ENCODE measurements around the gene CYP4F3. TPM values are rescaled to one million over a fixed set of nuclear protein-coding genes. Genes with fewer than 3 reads are reported as not detected.

Gene CYP4F3
- total and polyA plus RNA-seq, 2 of the 13 experiments (the other 11 are each of a cell fraction or from before 2014, with no cell fraction given), result 17.8 to 22.8 TPM

GRCh38 chr19:15621801-15622200 lies 18.9 kb upstream of the CYP4F3 start:
- ATAC-seq (no peak), DNase-seq (ENCODE audit: low spot score) (no peak), FAIRE-seq (no peak)
- Histone ChIP-seq H3K79me2 (ENCODE audit: insufficient read depth, low read length) (no peaks in the 10 kb centered on the region), H3K4me3 (replicated peaks in 1 of 3; ENCODE audit: insufficient read depth in 1 of 3, low read depth in 2 of 3, low read length in 3 of 3) (no peak overlapping the region), H3K36me3 (replicated peaks in 1 of 2; ENCODE audit: control insufficient read depth in 1 of 2, insufficient read depth in 2 of 2, low read length in 2 of 2) (no peaks in the 10 kb centered on the region), H3K4me1 (ENCODE audit: insufficient read depth, low read length) (no peaks in the 10 kb centered on the region), H2AFZ (ENCODE audit: low read length) (no peak overlapping the region), H4K20me1 (ENCODE audit: insufficient read depth, low read length) (no peaks in the 10 kb centered on the region), H3K27me3 (ENCODE audit: control insufficient read depth in 1 of 2, insufficient read depth in 2 of 2, low read length in 2 of 2) (no peaks in the 10 kb centered on the region), H3K9me3 (ENCODE audit: low read length) (no peaks in the 10 kb centered on the region), H3K4me2 (ENCODE audit: low read depth, low read length) (no peak overlapping the region), H3K9ac (ENCODE audit: insufficient read depth, low read depth, low read length) (no peak overlapping the region), H3K27ac (ENCODE audit: extremely low read length, insufficient read depth, low read length) (no peak overlapping the region)
- in situ Hi-C loops (cut with HindIII; ENCODE audit: extremely low pct_ligation_motif_present, low pct_unique_long_range_greater_than_20kb) (no loop called here), intact Hi-C loops (cut with micrococcal nuclease; ENCODE audit: unreplicated experiment) (no loop called here)
- ChIA-PET CTCF (ENCODE audit: low intra/inter-chr PET ratio, low total read pairs) (no interaction called here), POLR2A (no interaction called here)
- TF ChIP-seq NFYC (CRISPR knock-in tag; IDR thresholded peaks at IDR 0.05) (no peak), ZFP90 (CRISPR knock-in tag; IDR thresholded peaks at IDR 0.05; ENCODE audit: borderline replicate concordance) (no peak)
- WGBS (ENCODE audit: low lambda C conversion rate), result 0% methylated on average over 1 of the region's 1 CpG
- no TSS peak for BruUV-seq (replicated peaks)

GRCh38 chr19:15622991-15623390 lies 17.7 kb upstream of the CYP4F3 start:
- Histone ChIP-seq H2AFZ (ENCODE audit: low read length) (no peak overlapping the region), H3K9me3 (ENCODE audit: low read length) (no peaks in the 10 kb centered on the region), H3K36me3 (replicated peaks in 1 of 2; ENCODE audit: control insufficient read depth in 1 of 2, insufficient read depth in 2 of 2, low read length in 2 of 2) (no peaks in the 10 kb centered on the region), H3K9ac (ENCODE audit: insufficient read depth, low read depth, low read length) (no peak overlapping the region), H3K27me3 (ENCODE audit: control insufficient read depth in 1 of 2, insufficient read depth in 2 of 2, low read length in 2 of 2) (no peaks in the 10 kb centered on the region), H3K4me3 (replicated peaks in 1 of 3; ENCODE audit: insufficient read depth in 1 of 3, low read depth in 2 of 3, low read length in 3 of 3) (no peak overlapping the region), H3K27ac (ENCODE audit: extremely low read length, insufficient read depth, low read length) (no peak overlapping the region), H4K20me1 (ENCODE audit: insufficient read depth, low read length) (no peaks in the 10 kb centered on the region), H3K4me1 (ENCODE audit: insufficient read depth, low read length) (no peaks in the 10 kb centered on the region), H3K79me2 (ENCODE audit: insufficient read depth, low read length) (no peaks in the 10 kb centered on the region), H3K4me2 (ENCODE audit: low read depth, low read length) (no peak overlapping the region)
- POLR2A ChIA-PET, result no interaction called here
- FAIRE-seq (no peak), ATAC-seq (no peak), DNase-seq (ENCODE audit: low spot score) (no peak)
- BruUV-seq (replicated peaks), result no TSS peak
- intact Hi-C loops (cut with micrococcal nuclease; ENCODE audit: unreplicated experiment) (no loop called here), in situ Hi-C loops (cut with HindIII; ENCODE audit: extremely low pct_ligation_motif_present, low pct_unique_long_range_greater_than_20kb) (no loop called here)
- WGBS (ENCODE audit: low lambda C conversion rate), result 50% methylated on average over 4 of the region's 11 CpGs
- CTCF ChIA-PET (ENCODE audit: low intra/inter-chr PET ratio, low total read pairs), result no interaction called here
- no peak for TF ChIP-seq MXD4 (CRISPR knock-in tag; IDR thresholded peaks at IDR 0.05)
- no peak for TF ChIP-seq ARID3A (IDR thresholded peaks at IDR 0.05; ENCODE audit: low read depth, low read length)
- TF ChIP-seq ZNF333 (CRISPR knock-in tag; IDR thresholded peaks at IDR 0.05; ENCODE audit: borderline replicate concordance), result no peak
- TF ChIP-seq ZNF124 (CRISPR knock-in tag; IDR thresholded peaks at IDR 0.05), result no peak
- TF ChIP-seq MEIS2 (CRISPR knock-in tag; IDR thresholded peaks at IDR 0.05), result no peak
- TF ChIP-seq ZMYM2 (CRISPR knock-in tag; IDR thresholded peaks at IDR 0.05), result no peak
- no peak for TF ChIP-seq ZBTB3 (CRISPR knock-in tag; IDR thresholded peaks at IDR 0.05; ENCODE audit: borderline replicate concordance, low read depth)
- TF ChIP-seq CBFB (CRISPR knock-in tag; IDR thresholded peaks at IDR 0.05), result no peak
- TF ChIP-seq ZNF790 (CRISPR knock-in tag; IDR thresholded peaks at IDR 0.05; ENCODE audit: borderline replicate concordance), result no peak
- no peak for TF ChIP-seq TP53 (CRISPR knock-in tag; conservative IDR thresholded peaks at IDR 0.05)
- TF ChIP-seq ZNF10 (CRISPR knock-in tag; IDR thresholded peaks at IDR 0.05; ENCODE audit: borderline replicate concordance, low read depth), result no peak
- no peak for TF ChIP-seq STAT5B (CRISPR knock-in tag; IDR thresholded peaks at IDR 0.05)
- no peak for TF ChIP-seq RNF219 (CRISPR knock-in tag; IDR thresholded peaks at IDR 0.05)
- TF ChIP-seq ZNF224 (CRISPR knock-in tag; IDR thresholded peaks at IDR 0.05), result no peak

Data from HepG2 (cell line).